GM12878 (cell line): ENCODE data around the gene R3HDM2.

Source experiments
- CTCF ChIP-seq, 3 experiments: IDR thresholded peaks in 2 of 3; conservative IDR thresholded peaks in 1 of 3; 2 replicates each; pipeline ENCODE4 v1.5.1; 2011; ENCODE audit warnings: low read depth in 3 of 3, low read length in 3 of 3, mild to moderate bottlenecking in 3 of 3, control low read depth in 2 of 3, moderate library complexity in 2 of 3, inconsistent platforms in 1 of 3, mixed read lengths in 1 of 3; ENCODE audit not compliant: control insufficient read depth in 2 of 3, insufficient read depth in 1 of 3; ENCODE audit errors: extremely low read depth in 1 of 3
- NBN ChIP-seq: fragments of 450-650 bp; IDR thresholded peaks from 2 replicates; pipeline ENCODE4 v1.6.1; 2016
- PBX3 ChIP-seq: IDR thresholded peaks from 2 replicates; pipeline ENCODE4 v1.6.1; 2011; ENCODE audit warnings: mild to moderate bottlenecking, low read depth, low read length, moderate library complexity; ENCODE audit not compliant: insufficient replicate concordance
- POLR2AphosphoS5 ChIP-seq: IDR thresholded peaks from 2 replicates; pipeline ENCODE4 v1.6.1; 2011; ENCODE audit warnings: mild to moderate bottlenecking, low read length, inconsistent platforms
- RAD21 ChIP-seq: IDR thresholded peaks from 2 replicates; pipeline ENCODE4 v1.6.1; 2011; ENCODE audit warnings: mild to moderate bottlenecking, low read depth, low read length, moderate library complexity; ENCODE audit not compliant: insufficient read depth
- SMARCA5 ChIP-seq: fragments of 450-650 bp; IDR thresholded peaks from 2 replicates; pipeline ENCODE4 v1.6.1; 2017; ENCODE audit warnings: mild to moderate bottlenecking
- SMC3 ChIP-seq: IDR thresholded peaks from 2 replicates; pipeline ENCODE4 v1.6.1; 2011; ENCODE audit warnings: low read length, improper control_type of control experiment, borderline replicate concordance
- SP1 ChIP-seq: IDR thresholded peaks from one replicate; pipeline ENCODE4 v1.6.1; 2011; ENCODE audit warnings: low read depth, low read length
- STAT1 ChIP-seq: fragments of 450-650 bp; conservative IDR thresholded peaks from 2 replicates; pipeline ENCODE4 v1.6.1; 2014; ENCODE audit warnings: antibody characterized with exemption, mild to moderate bottlenecking
- ZSCAN29 ChIP-seq: fragments of 450-650 bp; IDR thresholded peaks from 2 replicates; pipeline ENCODE4 v1.6.1; 2017; ENCODE audit warnings: mild to moderate bottlenecking, moderate library complexity
- TF ChIP-seq, protein P1 (sequence below): fragments of 150-350 bp; IDR thresholded peaks from 2 replicates; pipeline ENCODE4 v1.6.1; 2016; ENCODE audit warnings: low read depth, low read length
- TF ChIP-seq, protein P2 (sequence below): fragments of 450-650 bp; IDR thresholded peaks from 2 replicates; pipeline ENCODE4 v1.6.1; 2016; ENCODE audit warnings: mild to moderate bottlenecking
- TF ChIP-seq, protein P3 (sequence below): IDR thresholded peaks from 2 replicates; pipeline ENCODE4 v1.6.1; 2011; ENCODE audit warnings: borderline replicate concordance, low read depth, mild to moderate bottlenecking, moderate library complexity, low read length; ENCODE audit not compliant: insufficient read depth, poor library complexity, severe bottlenecking
- TF ChIP-seq, protein P4 (sequence below): fragments of 450-650 bp; IDR thresholded peaks from 2 replicates; pipeline ENCODE4 v1.6.1; 2017; ENCODE audit warnings: mild to moderate bottlenecking, moderate library complexity

GRCh38 chr12:57216921-57217879 is 213.6 kb downstream of the R3HDM2 start:
- no peak for TF ChIP-seq STAT1
- no peak for TF ChIP-seq SMC3
- no peak for TF ChIP-seq SMARCA5
- TF ChIP-seq CTCF (IDR thresholded peaks at IDR 0.05 in 2 of 3, conservative IDR thresholded peaks at IDR 0.05 in 1 of 3; ENCODE audit: control insufficient read depth in 2 of 3, extremely low read depth in 1 of 3, insufficient read depth in 1 of 3, low read depth in 3 of 3, low read length in 3 of 3): no peak
- TF ChIP-seq, protein P1, sequence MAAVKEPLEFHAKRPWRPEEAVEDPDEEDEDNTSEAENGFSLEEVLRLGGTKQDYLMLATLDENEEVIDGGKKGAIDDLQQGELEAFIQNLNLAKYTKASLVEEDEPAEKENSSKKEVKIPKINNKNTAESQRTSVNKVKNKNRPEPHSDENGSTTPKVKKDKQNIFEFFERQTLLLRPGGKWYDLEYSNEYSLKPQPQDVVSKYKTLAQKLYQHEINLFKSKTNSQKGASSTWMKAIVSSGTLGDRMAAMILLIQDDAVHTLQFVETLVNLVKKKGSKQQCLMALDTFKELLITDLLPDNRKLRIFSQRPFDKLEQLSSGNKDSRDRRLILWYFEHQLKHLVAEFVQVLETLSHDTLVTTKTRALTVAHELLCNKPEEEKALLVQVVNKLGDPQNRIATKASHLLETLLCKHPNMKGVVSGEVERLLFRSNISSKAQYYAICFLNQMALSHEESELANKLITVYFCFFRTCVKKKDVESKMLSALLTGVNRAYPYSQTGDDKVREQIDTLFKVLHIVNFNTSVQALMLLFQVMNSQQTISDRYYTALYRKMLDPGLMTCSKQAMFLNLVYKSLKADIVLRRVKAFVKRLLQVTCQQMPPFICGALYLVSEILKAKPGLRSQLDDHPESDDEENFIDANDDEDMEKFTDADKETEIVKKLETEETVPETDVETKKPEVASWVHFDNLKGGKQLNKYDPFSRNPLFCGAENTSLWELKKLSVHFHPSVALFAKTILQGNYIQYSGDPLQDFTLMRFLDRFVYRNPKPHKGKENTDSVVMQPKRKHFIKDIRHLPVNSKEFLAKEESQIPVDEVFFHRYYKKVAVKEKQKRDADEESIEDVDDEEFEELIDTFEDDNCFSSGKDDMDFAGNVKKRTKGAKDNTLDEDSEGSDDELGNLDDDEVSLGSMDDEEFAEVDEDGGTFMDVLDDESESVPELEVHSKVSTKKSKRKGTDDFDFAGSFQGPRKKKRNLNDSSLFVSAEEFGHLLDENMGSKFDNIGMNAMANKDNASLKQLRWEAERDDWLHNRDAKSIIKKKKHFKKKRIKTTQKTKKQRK: no peak
- TF ChIP-seq, protein P2, sequence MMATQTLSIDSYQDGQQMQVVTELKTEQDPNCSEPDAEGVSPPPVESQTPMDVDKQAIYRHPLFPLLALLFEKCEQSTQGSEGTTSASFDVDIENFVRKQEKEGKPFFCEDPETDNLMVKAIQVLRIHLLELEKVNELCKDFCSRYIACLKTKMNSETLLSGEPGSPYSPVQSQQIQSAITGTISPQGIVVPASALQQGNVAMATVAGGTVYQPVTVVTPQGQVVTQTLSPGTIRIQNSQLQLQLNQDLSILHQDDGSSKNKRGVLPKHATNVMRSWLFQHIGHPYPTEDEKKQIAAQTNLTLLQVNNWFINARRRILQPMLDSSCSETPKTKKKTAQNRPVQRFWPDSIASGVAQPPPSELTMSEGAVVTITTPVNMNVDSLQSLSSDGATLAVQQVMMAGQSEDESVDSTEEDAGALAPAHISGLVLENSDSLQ: no peak
- TF ChIP-seq, protein P3, sequence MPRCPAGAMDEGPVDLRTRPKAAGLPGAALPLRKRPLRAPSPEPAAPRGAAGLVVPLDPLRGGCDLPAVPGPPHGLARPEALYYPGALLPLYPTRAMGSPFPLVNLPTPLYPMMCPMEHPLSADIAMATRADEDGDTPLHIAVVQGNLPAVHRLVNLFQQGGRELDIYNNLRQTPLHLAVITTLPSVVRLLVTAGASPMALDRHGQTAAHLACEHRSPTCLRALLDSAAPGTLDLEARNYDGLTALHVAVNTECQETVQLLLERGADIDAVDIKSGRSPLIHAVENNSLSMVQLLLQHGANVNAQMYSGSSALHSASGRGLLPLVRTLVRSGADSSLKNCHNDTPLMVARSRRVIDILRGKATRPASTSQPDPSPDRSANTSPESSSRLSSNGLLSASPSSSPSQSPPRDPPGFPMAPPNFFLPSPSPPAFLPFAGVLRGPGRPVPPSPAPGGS: no peak
- no peak for TF ChIP-seq ZSCAN29
- no peak for TF ChIP-seq POLR2AphosphoS5
- no peak for TF ChIP-seq PBX3
- TF ChIP-seq, protein P4, sequence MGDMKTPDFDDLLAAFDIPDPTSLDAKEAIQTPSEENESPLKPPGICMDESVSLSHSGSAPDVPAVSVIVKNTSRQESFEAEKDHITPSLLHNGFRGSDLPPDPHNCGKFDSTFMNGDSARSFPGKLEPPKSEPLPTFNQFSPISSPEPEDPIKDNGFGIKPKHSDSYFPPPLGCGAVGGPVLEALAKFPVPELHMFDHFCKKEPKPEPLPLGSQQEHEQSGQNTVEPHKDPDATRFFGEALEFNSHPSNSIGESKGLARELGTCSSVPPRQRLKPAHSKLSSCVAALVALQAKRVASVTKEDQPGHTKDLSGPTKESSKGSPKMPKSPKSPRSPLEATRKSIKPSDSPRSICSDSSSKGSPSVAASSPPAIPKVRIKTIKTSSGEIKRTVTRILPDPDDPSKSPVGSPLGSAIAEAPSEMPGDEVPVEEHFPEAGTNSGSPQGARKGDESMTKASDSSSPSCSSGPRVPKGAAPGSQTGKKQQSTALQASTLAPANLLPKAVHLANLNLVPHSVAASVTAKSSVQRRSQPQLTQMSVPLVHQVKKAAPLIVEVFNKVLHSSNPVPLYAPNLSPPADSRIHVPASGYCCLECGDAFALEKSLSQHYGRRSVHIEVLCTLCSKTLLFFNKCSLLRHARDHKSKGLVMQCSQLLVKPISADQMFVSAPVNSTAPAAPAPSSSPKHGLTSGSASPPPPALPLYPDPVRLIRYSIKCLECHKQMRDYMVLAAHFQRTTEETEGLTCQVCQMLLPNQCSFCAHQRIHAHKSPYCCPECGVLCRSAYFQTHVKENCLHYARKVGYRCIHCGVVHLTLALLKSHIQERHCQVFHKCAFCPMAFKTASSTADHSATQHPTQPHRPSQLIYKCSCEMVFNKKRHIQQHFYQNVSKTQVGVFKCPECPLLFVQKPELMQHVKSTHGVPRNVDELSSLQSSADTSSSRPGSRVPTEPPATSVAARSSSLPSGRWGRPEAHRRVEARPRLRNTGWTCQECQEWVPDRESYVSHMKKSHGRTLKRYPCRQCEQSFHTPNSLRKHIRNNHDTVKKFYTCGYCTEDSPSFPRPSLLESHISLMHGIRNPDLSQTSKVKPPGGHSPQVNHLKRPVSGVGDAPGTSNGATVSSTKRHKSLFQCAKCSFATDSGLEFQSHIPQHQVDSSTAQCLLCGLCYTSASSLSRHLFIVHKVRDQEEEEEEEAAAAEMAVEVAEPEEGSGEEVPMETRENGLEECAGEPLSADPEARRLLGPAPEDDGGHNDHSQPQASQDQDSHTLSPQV: no peak
- TF ChIP-seq RAD21: no peak
- TF ChIP-seq NBN: no peak
- TF ChIP-seq SP1: no peak
